H9 (cell line): ENCODE results near the gene TNK2. TPM values are rescaled to one million over a fixed set of nuclear protein-coding genes. Genes with fewer than 3 reads are reported as not detected.

Experiments
- DNase-seq: peaks from one replicate; pipeline ENCODE4 v3.0.0-alpha.2; 2017
- H2AFZ ChIP-seq: one replicate; pipeline ENCODE4 v1.6.1; 2013; ENCODE audit warnings: mild to moderate bottlenecking, low read length, control low read depth, moderate library complexity
- H2AK5ac ChIP-seq: 2 replicates; pipeline ENCODE4 v1.6.1; 2013; ENCODE audit warnings: low read length, control low read depth, mixed read lengths; ENCODE audit not compliant: insufficient read length
- H2BK120ac ChIP-seq: one replicate; pipeline ENCODE4 v1.6.1; 2013; ENCODE audit warnings: low read depth, mild to moderate bottlenecking, low read length, control low read depth, inconsistent platforms; ENCODE audit not compliant: poor library complexity, severe bottlenecking
- H2BK12ac ChIP-seq: 2 replicates; pipeline ENCODE4 v1.6.1; 2013; ENCODE audit warnings: low read length, control low read depth, mixed read lengths, low read depth; ENCODE audit not compliant: insufficient read length
- H2BK15ac ChIP-seq: 2 replicates; pipeline ENCODE4 v1.6.1; 2013; ENCODE audit warnings: low read depth, low read length, control low read depth
- H2BK20ac ChIP-seq: one replicate; pipeline ENCODE4 v1.6.1; 2013; ENCODE audit warnings: low read depth, mild to moderate bottlenecking, low read length, control low read depth, inconsistent platforms; ENCODE audit not compliant: poor library complexity, severe bottlenecking
- H2BK5ac ChIP-seq: 2 replicates; pipeline ENCODE4 v1.6.1; 2013; ENCODE audit warnings: low read length, control low read depth, mixed read lengths; ENCODE audit not compliant: insufficient read length
- H3K14ac ChIP-seq: 2 replicates; pipeline ENCODE4 v1.6.1; 2013; ENCODE audit warnings: low read length, control low read depth; ENCODE audit not compliant: insufficient read depth
- H3K18ac ChIP-seq: 2 replicates; pipeline ENCODE4 v1.6.1; 2013; ENCODE audit warnings: low read depth, mild to moderate bottlenecking, mixed read lengths, low read length, control low read depth; ENCODE audit not compliant: insufficient read length
- H3K23ac ChIP-seq: 2 replicates; pipeline ENCODE4 v1.6.1; 2013; ENCODE audit warnings: low read length, control low read depth, mixed read lengths, low read depth; ENCODE audit not compliant: insufficient read length
- H3K23me2 ChIP-seq: 2 replicates; pipeline ENCODE4 v1.6.1; 2013; ENCODE audit warnings: low read depth, mild to moderate bottlenecking, mixed read lengths, low read length, control low read depth; ENCODE audit not compliant: insufficient read length, poor library complexity, severe bottlenecking
- H3K27ac ChIP-seq: 2 replicates; pipeline ENCODE4 v1.5.1; 2013; ENCODE audit warnings: low read length, control low read depth, mixed read lengths, low read depth; ENCODE audit not compliant: insufficient read length
- H3K27me3 ChIP-seq: 2 replicates; pipeline ENCODE4 v1.6.1; 2013; ENCODE audit warnings: low read length, control low read depth, inconsistent platforms; ENCODE audit not compliant: insufficient read depth
- H3K4ac ChIP-seq: 2 replicates; pipeline ENCODE4 v1.6.1; 2013; ENCODE audit warnings: low read depth, mild to moderate bottlenecking, control low read depth, inconsistent platforms, low read length, moderate library complexity
- H3K4me1 ChIP-seq: 2 replicates; pipeline ENCODE4 v1.6.1; 2013; ENCODE audit warnings: low read length, control low read depth, inconsistent platforms; ENCODE audit not compliant: insufficient read depth
- H3K4me2 ChIP-seq: 2 replicates; pipeline ENCODE4 v1.6.1; 2013; ENCODE audit warnings: low read length, control low read depth, mixed read lengths; ENCODE audit not compliant: insufficient read length, insufficient read depth
- H3K56ac ChIP-seq: 2 replicates; pipeline ENCODE4 v1.6.1; 2013; ENCODE audit warnings: low read depth, mild to moderate bottlenecking, mixed read lengths, low read length, control low read depth; ENCODE audit not compliant: insufficient read length
- H3K79me1 ChIP-seq: 2 replicates; pipeline ENCODE4 v1.6.1; 2013; ENCODE audit warnings: low read depth, mild to moderate bottlenecking, moderate library complexity, low read length, control low read depth, inconsistent platforms; ENCODE audit not compliant: insufficient read depth, poor library complexity, severe bottlenecking
- H3K79me2 ChIP-seq: 2 replicates; pipeline ENCODE4 v1.6.1; 2013; ENCODE audit warnings: low read length, control low read depth, inconsistent platforms; ENCODE audit not compliant: insufficient read depth
- H3K9ac ChIP-seq: 2 replicates; pipeline ENCODE4 v1.6.1; 2013; ENCODE audit warnings: low read length, control low read depth, mixed read lengths; ENCODE audit not compliant: insufficient read length; ENCODE audit errors: extremely low read depth
- H3K9me3 ChIP-seq: one replicate; pipeline ENCODE4 v1.6.1; 2013; ENCODE audit warnings: low read depth, low read length, inconsistent platforms; ENCODE audit not compliant: control insufficient read depth
- H3T11ph ChIP-seq: one replicate; pipeline ENCODE4 v1.6.1; 2013; ENCODE audit warnings: mild to moderate bottlenecking, low read length, control low read depth, inconsistent platforms
- H4K20me1 ChIP-seq: one replicate; pipeline ENCODE4 v1.6.1; 2013; ENCODE audit not compliant: control insufficient read depth, insufficient read length, insufficient read depth
- H4K5ac ChIP-seq: 2 replicates; pipeline ENCODE4 v1.6.1; 2013; ENCODE audit warnings: low read depth, mild to moderate bottlenecking, mixed read lengths, low read length, control low read depth; ENCODE audit not compliant: insufficient read length
- H4K8ac ChIP-seq: replicated peaks from 2 replicates; pipeline ENCODE4 v1.6.1; 2013; ENCODE audit warnings: low read length, control low read depth, mixed read lengths, low read depth; ENCODE audit not compliant: insufficient read length
- H4K91ac ChIP-seq: 2 replicates; pipeline ENCODE4 v1.6.1; 2013; ENCODE audit warnings: low read depth, mild to moderate bottlenecking, moderate library complexity, mixed read lengths, low read length, control low read depth; ENCODE audit not compliant: insufficient read length
- H3K27ac Mint-ChIP-seq, 3 experiments: 2 replicates in 2 of 3; 3 replicates in 1 of 3; pipeline ENCODE4 v1.8.0; 2020 to 2021; ENCODE audit warnings: mixed read lengths in 3 of 3, mild to moderate bottlenecking in 1 of 3, moderate library complexity in 1 of 3
- H3K27me3 Mint-ChIP-seq: 2 replicates; pipeline ENCODE4 v1.8.0; 2021; ENCODE audit warnings: low read depth, mild to moderate bottlenecking, moderate library complexity, mixed read lengths
- H3K36me3 Mint-ChIP-seq, 3 experiments: 2 replicates in 2 of 3; 3 replicates in 1 of 3; pipeline ENCODE4 v1.8.0; 2020 to 2021; ENCODE audit warnings: low read depth in 3 of 3, mixed read lengths in 3 of 3; ENCODE audit not compliant: insufficient read depth in 1 of 3
- H3K4me1 Mint-ChIP-seq, 2 experiments: 2 replicates each; pipeline ENCODE4 v1.8.0; 2020; ENCODE audit warnings: mixed read lengths in 2 of 2
- H3K4me3 Mint-ChIP-seq, 2 experiments: 2 replicates in 1 of 2; 3 replicates in 1 of 2; pipeline ENCODE4 v1.8.0; 2020 to 2021; ENCODE audit warnings: mild to moderate bottlenecking in 2 of 2, mixed read lengths in 2 of 2, moderate library complexity in 1 of 2
- H3K9me3 Mint-ChIP-seq, 2 experiments: 2 replicates in 1 of 2; 3 replicates in 1 of 2; pipeline ENCODE4 v1.8.0; 2020; ENCODE audit warnings: mild to moderate bottlenecking in 2 of 2, mixed read lengths in 2 of 2, moderate library complexity in 1 of 2
- CTCF ChIP-seq: fragments of 200-600 bp; sonication (generic); conservative IDR thresholded peaks from 3 replicates; pipeline ENCODE4 v1.8.0; 2021; ENCODE audit warnings: antibody characterized with exemption, mild to moderate bottlenecking
- WGBS: extraction: QIAGEN DNeasy Blood & Tissue Kit; methylation state at CpG from one replicate; pipeline ENCODE4 v1.1.7; 2013; ENCODE audit warnings: missing lambda C conversion rate, low lambda C conversion rate, mixed read lengths; ENCODE audit not compliant: insufficient read length; ENCODE audit errors: extremely low coverage; 5-methylcytosine and 5-hydroxymethylcytosine counted together
- total RNA-seq: library from RNA; stranded (reverse); gene quantifications from 2 replicates; pipeline ENCODE4 v1.2.1, GENCODE V29; 2021

TNK2 gene
- total RNA-seq, 1 experiment from 2014 or later, result 34.5 TPM

- Histone ChIP-seq H3K4me1 (no peaks in the 10 kb centered on the region), H3K9ac (no peak overlapping the region), H3K56ac (no peak overlapping the region), H3K14ac (no peak overlapping the region; the same call in 1 of the 2 replicates), H3K18ac (no peak overlapping the region), H3T11ph (no peak overlapping the region), H3K9me3 (no peaks in the 10 kb centered on the region), H2BK120ac (no peak overlapping the region), H3K23ac (no peak overlapping the region), H4K20me1 (no peaks in the 10 kb centered on the region), H3K4me2 (no peak overlapping the region), H2BK20ac (no peak overlapping the region), H4K8ac (no peak overlapping the region), H3K23me2 (peaks cover 5% of the 10 kb centered on the region), H3K4ac (no peak overlapping the region), H3K79me2 (no peaks in the 10 kb centered on the region), H4K5ac (no peak overlapping the region), H2AK5ac (no peak overlapping the region), H2AFZ (no peak overlapping the region), H2BK5ac (no peak overlapping the region), H3K27ac (no peak overlapping the region), H2BK12ac (no peak overlapping the region), H3K79me1 (no peaks in the 10 kb centered on the region), H2BK15ac (no peak overlapping the region), H3K27me3 (no peaks in the 10 kb centered on the region), H4K91ac (peak overlapping the region; percentile 55)
- no CpG with 5 or more reads among the region's 30 CpGs for WGBS
- Mint-ChIP-seq H3K27ac (0 out of 7 replicates have a peak overlapping the region, but pooled peaks of 1 of the 3 experiments have one; percentile 57), H3K4me3 (no peak overlapping the region), H3K4me1 (no peaks in the 10 kb centered on the region; a peak in 1 of 4 replicates), H3K36me3 (peaks cover 2 to 25% (median 20%) of the 10 kb centered on the region in 3 experiments; a peak in 5 of 7 replicates), H3K27me3 (no peaks in the 10 kb centered on the region), H3K9me3 (no peaks in the 10 kb centered on the region)
- no peak for DNase-seq
- no peak for TF ChIP-seq CTCF
Observed at GRCh38 chr3:195878424-195879274, 29.7 kb downstream of the TNK2 start.
